GM18526 (cell line): ENCODE results near the gene PARVG.

Source experiments
- POLR2A ChIP-seq: IDR thresholded peaks from 3 replicates; pipeline ENCODE4 v1.6.1; 2011; ENCODE audit not compliant: insufficient read length; ENCODE audit errors: extremely low read depth

Gene PARVG

GRCh38 chr22:44180706-44181032 lies at the start of gene PARVG:
TSS of gene PARVG (plus strand) at chr22:44180925. CDS start at chr22:44183330, 2,405 bp downstream.
- no peak for TF ChIP-seq POLR2A

GRCh38 chr22:44131412-44131811 lies 49.3 kb upstream of the PARVG start:
- TF ChIP-seq POLR2A: no peak

- no peak for TF ChIP-seq POLR2A
These were observed 48.6 kb upstream of the PARVG start for GRCh38 chr22:44131989-44132685.

GRCh38 chr22:44132724-44133123 lies 48.0 kb upstream of the PARVG start:
- TF ChIP-seq POLR2A: no peak

GRCh38 chr22:44133161-44133560 lies 47.6 kb upstream of the PARVG start:
- TF ChIP-seq POLR2A: no peak

- no peak for TF ChIP-seq POLR2A
These were observed 46.7 kb upstream of the PARVG start for GRCh38 chr22:44133901-44134571.

GRCh38 chr22:44136112-44136511 lies 44.6 kb upstream of the PARVG start:
- TF ChIP-seq POLR2A: no peak

- no peak for TF ChIP-seq POLR2A
These were observed 43.9 kb upstream of the PARVG start for GRCh38 chr22:44136786-44137185.

GRCh38 chr22:44137415-44137814 lies 43.3 kb upstream of the PARVG start:
- TF ChIP-seq POLR2A: no peak

- TF ChIP-seq POLR2A: no peak
These were observed 41.0 kb upstream of the PARVG start for GRCh38 chr22:44139773-44140172.

- no peak for TF ChIP-seq POLR2A
These were observed 38.2 kb upstream of the PARVG start for GRCh38 chr22:44142421-44143104.

- no peak for TF ChIP-seq POLR2A
These were observed 37.6 kb upstream of the PARVG start for GRCh38 chr22:44143105-44143474.

GRCh38 chr22:44143579-44143978 lies 37.1 kb upstream of the PARVG start:
- TF ChIP-seq POLR2A: no peak

GRCh38 chr22:44144046-44144569 lies 36.6 kb upstream of the PARVG start:
- TF ChIP-seq POLR2A: no peak

- no peak for TF ChIP-seq POLR2A
These were observed 35.2 kb upstream of the PARVG start for GRCh38 chr22:44145544-44145943.

- no peak for TF ChIP-seq POLR2A
These were observed 34.5 kb upstream of the PARVG start for GRCh38 chr22:44146088-44146861.
